ENCODE data around the gene DEFB112.

The DEFB112 gene

DNA sequence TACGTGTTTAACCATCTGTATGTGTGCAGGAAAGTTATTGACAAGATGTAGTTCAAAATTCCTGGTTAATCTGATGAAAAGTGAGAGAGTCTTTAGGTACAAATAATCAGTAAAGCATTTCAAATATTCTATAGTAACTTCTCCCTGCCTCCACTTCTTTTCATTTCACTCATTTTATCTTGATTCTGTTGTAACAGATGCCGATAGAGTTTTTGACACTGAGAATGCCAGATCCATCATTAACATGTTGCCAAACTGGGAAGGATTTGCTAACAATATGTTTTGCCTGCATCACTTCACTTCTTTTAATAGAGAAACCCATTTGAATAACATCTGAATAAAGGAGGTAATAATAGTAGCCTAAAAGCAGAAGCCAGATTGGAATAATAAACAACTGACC is 20.4 kb upstream of the DEFB112 start:
- no peaks in the 10 kb centered on the region for H3K4me1 ChIP-seq (ENCODE audit: control insufficient read depth, insufficient read depth, low read length)
- H3K27ac ChIP-seq (ENCODE audit: low read depth, low read length) = no peak overlapping the region
- H3K4me3 ChIP-seq (ENCODE audit: low read length) = no peak overlapping the region
- no peak overlapping the region for H3K9ac ChIP-seq (ENCODE audit: low read length)
- H3K36me3 ChIP-seq (ENCODE audit: control insufficient read depth, insufficient read depth, low read length) = no peaks in the 10 kb centered on the region
- no peaks in the 10 kb centered on the region for H3K27me3 ChIP-seq (ENCODE audit: control insufficient read depth, insufficient read depth, low read length)

DNA sequence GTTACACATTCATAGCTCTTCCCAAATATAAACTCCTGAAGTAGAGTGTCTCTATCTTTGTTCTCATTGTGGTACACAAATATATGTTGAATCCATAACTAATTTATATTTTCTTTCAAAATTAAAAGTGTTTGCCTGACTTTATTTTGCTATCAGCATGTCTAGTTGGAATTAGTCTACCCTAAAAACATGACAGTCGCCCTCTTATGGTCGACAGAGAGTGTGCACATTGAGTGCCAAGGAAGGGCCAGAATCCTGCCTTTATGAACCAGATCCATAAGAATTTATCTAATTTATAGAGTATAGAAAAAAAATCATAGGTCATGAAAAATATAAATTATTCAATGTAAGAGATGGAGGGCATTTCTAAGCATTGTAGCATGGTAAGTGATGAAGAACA is 12.3 kb upstream of the DEFB112 start:
- Histone ChIP-seq H3K4me3 (ENCODE audit: low read length) (no peak overlapping the region), H3K9ac (ENCODE audit: low read length) (no peak overlapping the region), H3K27ac (ENCODE audit: low read depth, low read length) (no peak overlapping the region), H3K36me3 (ENCODE audit: control insufficient read depth, insufficient read depth, low read length) (no peaks in the 10 kb centered on the region), H3K4me1 (ENCODE audit: control insufficient read depth, insufficient read depth, low read length) (no peaks in the 10 kb centered on the region), H3K27me3 (ENCODE audit: control insufficient read depth, insufficient read depth, low read length) (no peaks in the 10 kb centered on the region)

DNA sequence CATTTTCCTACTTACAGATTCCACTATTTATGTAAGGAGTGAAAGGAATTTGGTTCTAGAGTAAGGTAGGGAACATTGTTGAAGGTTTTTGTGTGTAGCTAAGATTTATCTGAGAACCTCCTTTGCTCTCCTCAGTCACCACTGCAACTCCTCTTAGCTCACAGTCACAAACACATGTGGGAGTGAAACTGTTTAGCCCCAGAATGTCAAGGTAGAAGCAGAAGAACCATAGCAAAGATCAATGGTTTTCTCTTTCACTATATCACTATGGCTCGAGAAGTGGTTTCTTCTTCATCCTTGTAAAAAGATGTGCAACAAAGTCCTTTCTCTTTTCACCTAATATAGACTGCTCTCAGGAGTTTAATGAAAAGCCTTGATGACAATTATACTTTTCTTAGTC is 6.5 kb upstream of the DEFB112 start:
- H3K4me1 ChIP-seq (ENCODE audit: control insufficient read depth, insufficient read depth, low read length) = no peaks in the 10 kb centered on the region
- H3K27me3 ChIP-seq (ENCODE audit: control insufficient read depth, insufficient read depth, low read length) = no peaks in the 10 kb centered on the region
- H3K9ac ChIP-seq (ENCODE audit: low read length) = no peak overlapping the region
- H3K27ac ChIP-seq (ENCODE audit: low read depth, low read length) = no peak overlapping the region
- H3K36me3 ChIP-seq (ENCODE audit: control insufficient read depth, insufficient read depth, low read length) = no peaks in the 10 kb centered on the region
- H3K4me3 ChIP-seq (ENCODE audit: low read length) = no peak overlapping the region

DNA sequence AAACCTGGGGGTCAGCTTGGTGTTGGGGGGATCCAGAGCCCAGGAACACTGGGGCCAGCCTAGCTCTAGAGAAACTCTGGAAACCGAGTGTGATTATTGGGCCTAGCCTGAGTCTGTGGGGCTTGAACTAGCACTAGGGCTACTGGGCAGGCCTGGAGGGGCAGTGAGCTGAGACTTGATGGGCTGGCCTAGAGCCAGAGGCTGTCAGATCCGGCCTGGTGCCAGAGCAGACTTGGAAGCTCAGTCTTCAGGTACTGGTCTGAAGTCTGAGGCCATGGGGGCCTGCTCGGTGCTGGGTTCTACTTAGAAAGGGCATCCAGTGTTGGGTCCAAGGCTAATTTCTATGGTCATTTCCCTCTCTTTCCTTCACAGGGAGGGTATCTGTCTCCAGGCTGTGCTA is 2.7 kb downstream of the DEFB112 start:
- H3K27me3 ChIP-seq (ENCODE audit: control insufficient read depth, insufficient read depth, low read length) = no peaks in the 10 kb centered on the region

DNA sequence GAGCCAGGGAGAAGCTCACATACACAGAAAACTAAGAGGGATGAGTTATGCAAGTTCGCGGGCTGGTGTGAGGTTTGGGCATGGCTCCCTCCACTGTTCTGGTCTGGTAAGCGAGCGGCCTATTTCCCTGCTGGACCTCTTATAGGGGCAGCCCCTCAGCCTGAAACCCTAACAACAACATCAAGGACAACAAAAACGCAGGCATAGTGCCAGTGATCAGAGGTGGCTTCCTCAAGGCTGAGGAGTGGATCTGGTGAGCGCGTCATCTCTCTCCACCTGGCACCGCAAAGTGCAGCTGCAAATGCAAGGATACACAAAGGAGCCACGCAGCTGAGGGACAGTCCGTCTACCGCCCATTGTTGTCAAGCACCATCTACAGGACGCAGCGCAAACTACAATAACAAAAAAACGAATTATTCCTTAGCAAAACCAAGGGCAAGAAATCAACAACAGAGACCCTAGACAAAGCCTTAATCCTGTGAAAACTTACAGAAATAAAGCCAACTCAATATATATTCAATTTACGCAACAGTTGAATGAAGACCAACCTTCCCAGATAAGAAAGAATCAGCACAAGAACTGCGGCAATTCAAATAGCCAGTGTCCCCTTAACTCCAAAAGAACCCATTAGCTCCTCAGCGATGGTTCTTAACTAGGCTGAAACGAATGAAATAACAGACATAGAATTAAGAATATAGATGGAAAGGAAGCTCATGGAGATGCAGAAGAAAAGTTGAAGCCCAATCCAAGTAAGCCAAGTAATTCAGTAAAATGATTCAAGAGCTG is 18.8 kb downstream of the DEFB112 start:
- no peaks in the 10 kb centered on the region for H3K27me3 ChIP-seq (ENCODE audit: control insufficient read depth, insufficient read depth, low read length)
- H3K9ac ChIP-seq (ENCODE audit: low read length) = no peak overlapping the region
- H3K4me3 ChIP-seq (ENCODE audit: low read length) = no peak overlapping the region
- no peaks in the 10 kb centered on the region for H3K4me1 ChIP-seq (ENCODE audit: control insufficient read depth, insufficient read depth, low read length)
- H3K27ac ChIP-seq (ENCODE audit: low read depth, low read length) = no peak overlapping the region
- H3K36me3 ChIP-seq (ENCODE audit: control insufficient read depth, insufficient read depth, low read length) = no peaks in the 10 kb centered on the region

More for the DNA sequence above, 2.7 kb downstream of the DEFB112 start:
- Histone ChIP-seq H3K4me1 (ENCODE audit: control insufficient read depth, insufficient read depth, low read length) (no peaks in the 10 kb centered on the region), H3K27ac (ENCODE audit: low read depth, low read length) (no peak overlapping the region), H3K9ac (ENCODE audit: low read length) (no peak overlapping the region), H3K4me3 (ENCODE audit: low read length) (no peak overlapping the region), H3K36me3 (ENCODE audit: control insufficient read depth, insufficient read depth, low read length) (no peaks in the 10 kb centered on the region)

DNA sequence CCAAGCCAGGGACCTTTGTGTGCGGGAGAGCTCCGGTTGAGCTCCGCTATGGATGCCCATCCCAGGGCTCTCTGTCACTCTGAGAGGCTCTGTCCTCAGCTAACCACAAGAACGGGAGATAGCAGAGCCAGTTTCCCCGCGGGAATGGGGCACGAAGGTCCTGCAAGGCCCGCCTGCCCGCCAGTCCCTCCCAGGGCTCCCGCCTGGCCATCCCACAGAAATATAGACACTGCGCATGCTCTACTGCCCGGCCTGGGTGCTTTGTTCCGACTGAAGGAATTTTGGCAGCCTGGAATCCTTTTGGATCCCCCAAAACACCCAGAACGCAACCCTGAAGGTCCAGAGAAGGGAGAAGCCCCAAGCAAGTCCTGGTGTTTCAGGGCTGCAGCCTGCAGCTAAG is 19.4 kb downstream of the DEFB112 start:
- H3K4me1 ChIP-seq (ENCODE audit: control insufficient read depth, insufficient read depth, low read length) = no peaks in the 10 kb centered on the region
- no peak overlapping the region for H3K4me3 ChIP-seq (ENCODE audit: low read length)
- H3K27ac ChIP-seq (ENCODE audit: low read depth, low read length) = no peak overlapping the region
- no peak overlapping the region for H3K9ac ChIP-seq (ENCODE audit: low read length)
- H3K27me3 ChIP-seq (ENCODE audit: control insufficient read depth, insufficient read depth, low read length) = no peaks in the 10 kb centered on the region
- H3K36me3 ChIP-seq (ENCODE audit: control insufficient read depth, insufficient read depth, low read length) = no peaks in the 10 kb centered on the region

DNA sequence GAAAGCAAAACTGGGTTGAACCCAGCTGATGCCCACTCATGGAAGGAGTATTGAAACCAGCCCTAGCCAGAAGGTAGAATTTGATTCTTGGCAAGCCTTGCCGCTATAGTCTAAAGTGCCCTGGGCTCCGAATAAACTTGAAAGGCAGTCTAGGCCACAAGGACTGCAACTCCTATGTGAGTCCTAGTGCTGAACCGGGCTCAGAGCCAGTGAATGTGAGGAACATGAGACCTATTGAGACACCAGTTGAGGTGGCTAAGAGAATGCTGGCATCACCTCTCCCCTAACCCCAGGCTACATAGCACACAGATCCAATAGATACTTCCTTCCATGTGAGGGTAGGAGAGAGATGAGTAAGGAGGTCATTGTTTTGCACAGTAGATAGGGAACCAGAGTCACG is 24.5 kb downstream of the DEFB112 start:
- no peak overlapping the region for H3K9ac ChIP-seq (ENCODE audit: low read length)
- no peak overlapping the region for H3K27ac ChIP-seq (ENCODE audit: low read depth, low read length)
- H3K27me3 ChIP-seq (ENCODE audit: control insufficient read depth, insufficient read depth, low read length) = no peaks in the 10 kb centered on the region
- no peaks in the 10 kb centered on the region for H3K36me3 ChIP-seq (ENCODE audit: control insufficient read depth, insufficient read depth, low read length)
- H3K4me3 ChIP-seq (ENCODE audit: low read length) = no peak overlapping the region
- no peaks in the 10 kb centered on the region for H3K4me1 ChIP-seq (ENCODE audit: control insufficient read depth, insufficient read depth, low read length)

DNA sequence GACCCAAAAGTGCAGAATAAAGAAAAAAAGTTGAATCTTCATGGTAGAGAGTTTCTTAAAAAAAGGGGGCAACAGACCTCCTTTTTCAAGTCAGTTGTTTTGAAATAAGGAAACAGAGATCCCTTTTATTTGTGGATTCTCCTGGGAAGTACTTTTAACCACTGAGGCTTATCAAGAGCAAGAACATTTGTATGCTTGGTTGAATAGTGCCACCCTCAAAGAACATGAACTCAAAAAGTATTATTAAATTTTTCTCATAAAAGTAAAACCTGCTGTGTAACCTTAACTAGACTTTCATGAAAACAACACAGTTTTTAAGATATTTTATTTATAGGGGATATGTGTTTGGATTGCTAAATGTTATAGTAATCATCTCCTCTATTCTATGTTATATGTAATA is 27.8 kb downstream of the DEFB112 start, which contains the start of gene DEFB110:
Gene DEFB110, minus strand, starts transcription at position 101 of the 400 bp plus-strand sequence. Its CDS starts 59 bp downstream, at position 42.
- Histone ChIP-seq H3K9ac (ENCODE audit: low read length) (no peak within 1 kb of the TSS), H3K27me3 (ENCODE audit: control insufficient read depth, insufficient read depth, low read length) (no peaks in the 10 kb centered on the region), H3K27ac (ENCODE audit: low read depth, low read length) (no peak within 1 kb of the TSS), H3K4me3 (ENCODE audit: low read length) (no peak within 1 kb of the TSS), H3K36me3 (ENCODE audit: control insufficient read depth, insufficient read depth, low read length) (no peaks in the 10 kb centered on the region), H3K4me1 (ENCODE audit: control insufficient read depth, insufficient read depth, low read length) (no peaks in the 10 kb centered on the region)

DNA sequence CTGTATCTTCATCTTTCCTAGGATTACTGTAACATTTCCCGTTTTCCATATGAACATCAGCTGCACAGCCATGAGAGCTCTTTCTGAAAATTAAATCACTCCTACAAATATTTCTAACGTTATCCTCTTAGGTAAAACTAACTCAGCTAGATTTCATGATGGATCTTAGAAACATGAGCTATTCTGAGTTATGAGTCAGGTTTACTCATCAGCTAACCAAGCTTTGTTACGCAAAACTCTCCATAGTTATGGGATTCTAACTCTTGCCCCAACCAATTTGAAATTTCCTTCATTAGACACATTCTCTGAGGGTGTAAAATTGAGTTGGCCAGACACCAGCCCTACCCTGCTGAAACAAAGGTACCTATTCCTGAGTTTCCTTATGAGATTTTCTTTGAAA is 41.9 kb downstream of the DEFB112 start:
- Histone ChIP-seq H3K27ac (ENCODE audit: low read depth, low read length) (no peak overlapping the region), H3K4me1 (ENCODE audit: control insufficient read depth, insufficient read depth, low read length) (no peaks in the 10 kb centered on the region), H3K27me3 (ENCODE audit: control insufficient read depth, insufficient read depth, low read length) (no peaks in the 10 kb centered on the region), H3K4me3 (ENCODE audit: low read length) (no peak overlapping the region), H3K9ac (ENCODE audit: low read length) (no peak overlapping the region), H3K36me3 (ENCODE audit: control insufficient read depth, insufficient read depth, low read length) (no peaks in the 10 kb centered on the region)

DNA sequence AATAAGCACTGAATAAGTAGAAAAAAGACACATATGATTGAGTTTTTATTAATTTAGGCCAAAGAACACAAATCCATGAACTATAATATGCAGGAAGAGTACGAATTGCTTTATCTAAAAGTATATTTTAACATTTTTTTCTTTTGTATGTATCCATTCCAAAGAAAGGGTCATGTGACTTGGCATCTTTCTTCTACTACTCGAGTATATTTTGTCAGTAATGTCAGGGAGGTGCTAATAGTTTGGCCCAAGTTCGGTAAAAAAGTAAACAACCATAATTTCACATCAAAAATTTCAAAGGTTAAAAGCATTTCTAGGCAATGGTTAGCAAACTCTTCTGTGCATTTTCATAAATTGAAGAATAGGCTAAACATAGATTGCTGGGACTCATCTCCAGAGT is 46.6 kb downstream of the DEFB112 start:
- no peak overlapping the region for H3K9ac ChIP-seq (ENCODE audit: low read length)
- no peak overlapping the region for H3K4me3 ChIP-seq (ENCODE audit: low read length)
- H3K36me3 ChIP-seq (ENCODE audit: control insufficient read depth, insufficient read depth, low read length) = no peaks in the 10 kb centered on the region
- H3K4me1 ChIP-seq (ENCODE audit: control insufficient read depth, insufficient read depth, low read length) = no peaks in the 10 kb centered on the region
- no peak overlapping the region for H3K27ac ChIP-seq (ENCODE audit: low read depth, low read length)
- H3K27me3 ChIP-seq (ENCODE audit: control insufficient read depth, insufficient read depth, low read length) = no peaks in the 10 kb centered on the region

DNA sequence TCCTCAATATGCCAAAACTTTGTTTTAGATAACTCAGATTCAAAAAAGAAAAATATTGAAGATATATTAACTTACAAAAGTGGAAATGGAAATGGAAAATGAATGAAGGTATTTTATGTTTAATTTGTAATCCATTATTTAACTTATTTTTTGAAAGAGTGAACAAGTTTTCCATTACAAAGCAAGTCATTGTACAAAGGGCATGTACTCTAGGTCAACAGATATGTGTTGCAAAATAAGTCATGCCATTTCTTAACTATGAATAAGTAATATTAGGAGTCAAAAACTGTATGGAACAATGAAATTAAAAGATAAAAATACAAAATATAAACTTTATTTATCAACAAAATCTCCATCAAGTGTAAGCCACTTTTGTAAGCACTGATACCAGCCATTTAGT is 54.5 kb downstream of the DEFB112 start:
- H3K4me1 ChIP-seq (ENCODE audit: control insufficient read depth, insufficient read depth, low read length) = no peaks in the 10 kb centered on the region
- H3K9ac ChIP-seq (ENCODE audit: low read length) = no peak overlapping the region
- H3K27me3 ChIP-seq (ENCODE audit: control insufficient read depth, insufficient read depth, low read length) = no peaks in the 10 kb centered on the region
- no peak overlapping the region for H3K27ac ChIP-seq (ENCODE audit: low read depth, low read length)
- no peak overlapping the region for H3K4me3 ChIP-seq (ENCODE audit: low read length)
- no peaks in the 10 kb centered on the region for H3K36me3 ChIP-seq (ENCODE audit: control insufficient read depth, insufficient read depth, low read length)
